ENCODE results near the gene ZBTB16.

ZBTB16 gene

GRCh38 chr11:114082415-114082748 lies 22.9 kb downstream of the ZBTB16 start:
- DNase-seq (ENCODE audit: insufficient read length, low spot score) (no peak), FAIRE-seq (no peak)
- TF ChIP-seq, protein P1, sequence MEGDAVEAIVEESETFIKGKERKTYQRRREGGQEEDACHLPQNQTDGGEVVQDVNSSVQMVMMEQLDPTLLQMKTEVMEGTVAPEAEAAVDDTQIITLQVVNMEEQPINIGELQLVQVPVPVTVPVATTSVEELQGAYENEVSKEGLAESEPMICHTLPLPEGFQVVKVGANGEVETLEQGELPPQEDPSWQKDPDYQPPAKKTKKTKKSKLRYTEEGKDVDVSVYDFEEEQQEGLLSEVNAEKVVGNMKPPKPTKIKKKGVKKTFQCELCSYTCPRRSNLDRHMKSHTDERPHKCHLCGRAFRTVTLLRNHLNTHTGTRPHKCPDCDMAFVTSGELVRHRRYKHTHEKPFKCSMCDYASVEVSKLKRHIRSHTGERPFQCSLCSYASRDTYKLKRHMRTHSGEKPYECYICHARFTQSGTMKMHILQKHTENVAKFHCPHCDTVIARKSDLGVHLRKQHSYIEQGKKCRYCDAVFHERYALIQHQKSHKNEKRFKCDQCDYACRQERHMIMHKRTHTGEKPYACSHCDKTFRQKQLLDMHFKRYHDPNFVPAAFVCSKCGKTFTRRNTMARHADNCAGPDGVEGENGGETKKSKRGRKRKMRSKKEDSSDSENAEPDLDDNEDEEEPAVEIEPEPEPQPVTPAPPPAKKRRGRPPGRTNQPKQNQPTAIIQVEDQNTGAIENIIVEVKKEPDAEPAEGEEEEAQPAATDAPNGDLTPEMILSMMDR (IDR thresholded peaks at IDR 0.05; ENCODE audit: insufficient read depth, missing control alignments) = no peak

GRCh38 chr11:114082767-114083181 lies 23.3 kb downstream of the ZBTB16 start:
- no peak for FAIRE-seq
- no peak for DNase-seq (ENCODE audit: insufficient read length, low spot score)
- TF ChIP-seq, protein P1 (IDR thresholded peaks at IDR 0.05; ENCODE audit: insufficient read depth, missing control alignments) = no peak

GRCh38 chr11:114083391-114084252 lies 24.1 kb downstream of the ZBTB16 start:
- TF ChIP-seq, protein P1 (IDR thresholded peaks at IDR 0.05; ENCODE audit: insufficient read depth, missing control alignments) = no peak
- FAIRE-seq = no peak
- DNase-seq (ENCODE audit: insufficient read length, low spot score) = no peak

GRCh38 chr11:114084414-114084813 lies 24.9 kb downstream of the ZBTB16 start:
- TF ChIP-seq, protein P1 (IDR thresholded peaks at IDR 0.05; ENCODE audit: insufficient read depth, missing control alignments) = no peak
- no peak for FAIRE-seq

DNA sequence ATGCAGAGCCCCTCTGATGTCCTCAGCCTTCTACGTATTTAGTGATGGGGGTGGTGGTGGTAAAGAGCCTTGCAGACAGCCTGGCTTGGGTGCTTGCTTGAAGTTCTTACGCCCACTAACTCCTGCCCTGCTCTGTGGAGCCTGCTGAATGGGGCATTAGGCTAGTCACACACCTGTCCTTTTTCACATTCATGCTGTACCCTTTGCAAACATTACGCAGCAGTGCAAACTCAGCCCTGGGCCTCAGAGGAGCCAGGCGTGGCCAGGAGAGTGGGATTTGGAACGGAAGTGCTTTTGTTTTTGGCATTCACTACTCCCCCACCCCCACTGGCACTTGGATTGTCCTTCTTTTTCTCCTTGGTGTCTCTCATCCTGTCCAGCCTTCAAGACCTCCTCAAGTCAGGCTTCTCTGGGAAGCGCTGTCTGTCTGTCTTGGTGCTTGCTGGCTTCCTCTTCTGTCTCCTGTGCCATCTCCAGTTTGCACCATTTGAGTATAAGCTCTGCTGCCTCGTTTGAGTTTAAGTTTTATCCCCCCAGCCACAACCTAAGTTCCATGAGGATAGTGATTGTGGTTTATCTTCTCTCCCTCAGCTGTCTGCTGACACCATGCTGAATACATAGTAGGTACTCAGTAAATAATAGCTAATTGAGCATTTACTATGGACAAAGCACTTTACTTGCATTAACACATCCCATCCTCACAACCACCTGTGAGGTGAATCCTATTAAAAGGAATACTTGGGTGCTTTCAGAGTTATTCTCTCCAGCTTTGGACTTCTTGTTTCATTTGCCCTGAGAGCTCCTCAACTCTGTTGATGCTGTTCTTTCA lies 26.7 kb downstream of the ZBTB16 start:
- TF ChIP-seq, protein P1 (IDR thresholded peaks at IDR 0.05; ENCODE audit: insufficient read depth, missing control alignments) = no peak
- FAIRE-seq (no peak), DNase-seq (ENCODE audit: insufficient read length, low spot score) (no peak)

More at GRCh38 chr11:114084414-114084813, 24.9 kb downstream of the ZBTB16 start:
- no peak for DNase-seq (ENCODE audit: insufficient read length, low spot score)

GRCh38 chr11:114087025-114087424 lies 27.5 kb downstream of the ZBTB16 start:
- TF ChIP-seq, protein P1 (IDR thresholded peaks at IDR 0.05; ENCODE audit: insufficient read depth, missing control alignments) = no peak
- DNase-seq (ENCODE audit: insufficient read length, low spot score) (no peak), FAIRE-seq (no peak)

All from D721Med (cell line).